NCI-H2029 treated with DMSO at 0.1 percent for 48 hours (cell line): ENCODE results near the gene ACTL8.

Experiments used
- DNase-seq: peaks from one replicate; lab custom pipeline; 2025; lab: John Stamatoyannopoulos, UW

The ACTL8 gene

GRCh38 chr1:17845583-17845982 lies 90.5 kb downstream of the ACTL8 start:
- DNase-seq, result no peak

- DNase-seq, result peak; percentile 30
Observed at GRCh38 chr1:17846341-17846740, 91.2 kb downstream of the ACTL8 start.

- DNase-seq, result no peak
Observed at GRCh38 chr1:17847111-17847510, 92.0 kb downstream of the ACTL8 start.

- no peak for DNase-seq
Observed at GRCh38 chr1:17849216-17849615, 94.1 kb downstream of the ACTL8 start.

- DNase-seq, result no peak
Observed at GRCh38 chr1:17851056-17851455, 95.9 kb downstream of the ACTL8 start.

GRCh38 chr1:17852383-17852782 lies 97.2 kb downstream of the ACTL8 start:
- DNase-seq, result peak; percentile 41

GRCh38 chr1:17853241-17853935 lies 98.3 kb downstream of the ACTL8 start:
- no peak for DNase-seq

GRCh38 chr1:17856496-17857108 lies 101.5 kb downstream of the ACTL8 start:
- no peak for DNase-seq

GRCh38 chr1:17857109-17857499 lies 102.0 kb downstream of the ACTL8 start:
- no peak for DNase-seq

GRCh38 chr1:17857996-17858395 lies 102.9 kb downstream of the ACTL8 start:
- no peak for DNase-seq

GRCh38 chr1:17860812-17861211 lies 105.7 kb downstream of the ACTL8 start:
- DNase-seq, result no peak

- no peak for DNase-seq
Observed at GRCh38 chr1:17861685-17862084, 106.6 kb downstream of the ACTL8 start.

GRCh38 chr1:17862121-17862520 lies 107.0 kb downstream of the ACTL8 start:
- DNase-seq, result no peak

GRCh38 chr1:17865912-17866739 lies 111.0 kb downstream of the ACTL8 start:
- no peak for DNase-seq

GRCh38 chr1:17866740-17867029 lies 111.6 kb downstream of the ACTL8 start:
- DNase-seq, result no peak

- no peak for DNase-seq
Observed at GRCh38 chr1:17867470-17867869, 112.3 kb downstream of the ACTL8 start.

GRCh38 chr1:17869815-17870214 lies 114.7 kb downstream of the ACTL8 start:
- no peak for DNase-seq

GRCh38 chr1:17870679-17871078 lies 115.5 kb downstream of the ACTL8 start:
- DNase-seq, result no peak

GRCh38 chr1:17873007-17873675 lies 118.0 kb downstream of the ACTL8 start:
- no peak for DNase-seq

GRCh38 chr1:17874231-17874630 lies 119.1 kb downstream of the ACTL8 start:
- DNase-seq, result no peak

- DNase-seq, result no peak
Observed at GRCh38 chr1:17874710-17875109, 119.6 kb downstream of the ACTL8 start.

- no peak for DNase-seq
Observed at GRCh38 chr1:17875171-17875881, 120.2 kb downstream of the ACTL8 start.
